Measurements from ENCODE around the gene ZNF438. TPM values are rescaled to one million over a fixed set of nuclear protein-coding genes. Genes with fewer than 3 reads are reported as not detected.

Gene ZNF438
- total RNA-seq, 1 experiment from 2014 or later: 0.26 TPM

- no peak for DNase-seq
- no peak overlapping the region for H3K4me2 ChIP-seq (ENCODE audit: low read depth, low read length, poor library complexity, severe bottlenecking)
- H3K27ac ChIP-seq (ENCODE audit: low read length): no peak overlapping the region
- no peaks in the 10 kb centered on the region for H3K79me2 ChIP-seq (ENCODE audit: low read length)
- H3K36me3 ChIP-seq (ENCODE audit: insufficient read depth, low read length): no peaks in the 10 kb centered on the region
- no peak overlapping the region for H2AFZ ChIP-seq (ENCODE audit: low read length)
- H3K9me2 ChIP-seq (replicated peaks; ENCODE audit: insufficient read depth, low read length): no peaks in the 10 kb centered on the region
- no peaks in the 10 kb centered on the region for H4K20me1 ChIP-seq (ENCODE audit: insufficient read depth, low read depth, low read length)
- H3K4me1 ChIP-seq (ENCODE audit: low read length): no peaks in the 10 kb centered on the region
- H3K27me3 ChIP-seq (ENCODE audit: low read length): no peaks in the 10 kb centered on the region
- no peak overlapping the region for H3K9ac ChIP-seq (ENCODE audit: low read length)
- H3K9me3 ChIP-seq (ENCODE audit: low read length): no peaks in the 10 kb centered on the region
- H3K4me3 ChIP-seq (ENCODE audit: low read length): no peak overlapping the region
These were observed 57.3 kb downstream of the ZNF438 start for GRCh38 chr10:30974355-30974754.

GRCh38 chr10:30973737-30974136 lies 57.9 kb downstream of the ZNF438 start:
- Histone ChIP-seq H3K79me2 (ENCODE audit: low read length) (no peaks in the 10 kb centered on the region), H3K4me3 (ENCODE audit: low read length) (no peak overlapping the region), H3K27me3 (ENCODE audit: low read length) (no peaks in the 10 kb centered on the region), H3K27ac (ENCODE audit: low read length) (no peak overlapping the region), H3K4me1 (ENCODE audit: low read length) (no peaks in the 10 kb centered on the region), H4K20me1 (ENCODE audit: insufficient read depth, low read depth, low read length) (no peaks in the 10 kb centered on the region), H3K9ac (ENCODE audit: low read length) (no peak overlapping the region), H3K4me2 (ENCODE audit: low read depth, low read length, poor library complexity, severe bottlenecking) (no peak overlapping the region), H2AFZ (ENCODE audit: low read length) (no peak overlapping the region), H3K9me3 (ENCODE audit: low read length) (no peaks in the 10 kb centered on the region), H3K36me3 (ENCODE audit: insufficient read depth, low read length) (no peaks in the 10 kb centered on the region), H3K9me2 (replicated peaks; ENCODE audit: insufficient read depth, low read length) (no peaks in the 10 kb centered on the region)
- DNase-seq: no peak

GRCh38 chr10:30970760-30971460 lies 60.8 kb downstream of the ZNF438 start:
- Histone ChIP-seq H3K4me2 (ENCODE audit: low read depth, low read length, poor library complexity, severe bottlenecking) (no peak overlapping the region), H4K20me1 (ENCODE audit: insufficient read depth, low read depth, low read length) (no peaks in the 10 kb centered on the region)
- no peak for DNase-seq

GRCh38 chr10:30968711-30969110 lies 63.0 kb downstream of the ZNF438 start:
- no peaks in the 10 kb centered on the region for H3K4me1 ChIP-seq (ENCODE audit: low read length)
- no peaks in the 10 kb centered on the region for H3K79me2 ChIP-seq (ENCODE audit: low read length)
- no peak overlapping the region for H3K4me3 ChIP-seq (ENCODE audit: low read length)
- H2AFZ ChIP-seq (ENCODE audit: low read length): no peak overlapping the region
- no peaks in the 10 kb centered on the region for H3K27me3 ChIP-seq (ENCODE audit: low read length)
- no peaks in the 10 kb centered on the region for H3K9me2 ChIP-seq (replicated peaks; ENCODE audit: insufficient read depth, low read length)
- H3K4me2 ChIP-seq (ENCODE audit: low read depth, low read length, poor library complexity, severe bottlenecking): no peak overlapping the region
- no peak overlapping the region for H3K9ac ChIP-seq (ENCODE audit: low read length)
- H4K20me1 ChIP-seq (ENCODE audit: insufficient read depth, low read depth, low read length): no peaks in the 10 kb centered on the region
- no peaks in the 10 kb centered on the region for H3K36me3 ChIP-seq (ENCODE audit: insufficient read depth, low read length)
- no peaks in the 10 kb centered on the region for H3K9me3 ChIP-seq (ENCODE audit: low read length)
- DNase-seq: no peak
- H3K27ac ChIP-seq (ENCODE audit: low read length): no peak overlapping the region

More at GRCh38 chr10:30970760-30971460, 60.8 kb downstream of the ZNF438 start:
- Histone ChIP-seq H3K9me3 (ENCODE audit: low read length) (no peaks in the 10 kb centered on the region), H3K4me1 (ENCODE audit: low read length) (no peaks in the 10 kb centered on the region), H3K4me3 (ENCODE audit: low read length) (no peak overlapping the region), H3K9ac (ENCODE audit: low read length) (no peak overlapping the region), H3K9me2 (replicated peaks; ENCODE audit: insufficient read depth, low read length) (no peaks in the 10 kb centered on the region), H3K27ac (ENCODE audit: low read length) (no peak overlapping the region), H3K27me3 (ENCODE audit: low read length) (no peaks in the 10 kb centered on the region), H2AFZ (ENCODE audit: low read length) (no peak overlapping the region), H3K36me3 (ENCODE audit: insufficient read depth, low read length) (no peaks in the 10 kb centered on the region), H3K79me2 (ENCODE audit: low read length) (no peaks in the 10 kb centered on the region)

- no peak for DNase-seq
- Histone ChIP-seq H3K9me2 (replicated peaks; ENCODE audit: insufficient read depth, low read length) (no peaks in the 10 kb centered on the region), H3K4me3 (ENCODE audit: low read length) (no peak overlapping the region), H3K36me3 (ENCODE audit: insufficient read depth, low read length) (no peaks in the 10 kb centered on the region), H3K27me3 (ENCODE audit: low read length) (no peaks in the 10 kb centered on the region), H3K27ac (ENCODE audit: low read length) (no peak overlapping the region), H3K4me1 (ENCODE audit: low read length) (no peaks in the 10 kb centered on the region), H3K9ac (ENCODE audit: low read length) (no peak overlapping the region), H2AFZ (ENCODE audit: low read length) (no peak overlapping the region), H3K9me3 (ENCODE audit: low read length) (no peaks in the 10 kb centered on the region), H3K79me2 (ENCODE audit: low read length) (no peaks in the 10 kb centered on the region), H3K4me2 (ENCODE audit: low read depth, low read length, poor library complexity, severe bottlenecking) (no peak overlapping the region), H4K20me1 (ENCODE audit: insufficient read depth, low read depth, low read length) (no peaks in the 10 kb centered on the region)
These were observed 63.8 kb downstream of the ZNF438 start for GRCh38 chr10:30967650-30968410.

GRCh38 chr10:30963992-30964930 lies 67.4 kb downstream of the ZNF438 start:
- no peaks in the 10 kb centered on the region for H3K9me3 ChIP-seq (ENCODE audit: low read length)
- H3K4me3 ChIP-seq (ENCODE audit: low read length): no peak overlapping the region
- no peaks in the 10 kb centered on the region for H4K20me1 ChIP-seq (ENCODE audit: insufficient read depth, low read depth, low read length)
- no peak for DNase-seq
- no peak overlapping the region for H2AFZ ChIP-seq (ENCODE audit: low read length)
- no peaks in the 10 kb centered on the region for H3K27me3 ChIP-seq (ENCODE audit: low read length)
- H3K4me2 ChIP-seq (ENCODE audit: low read depth, low read length, poor library complexity, severe bottlenecking): no peak overlapping the region
- H3K9me2 ChIP-seq (replicated peaks; ENCODE audit: insufficient read depth, low read length): no peaks in the 10 kb centered on the region
- H3K9ac ChIP-seq (ENCODE audit: low read length): no peak overlapping the region
- no peaks in the 10 kb centered on the region for H3K4me1 ChIP-seq (ENCODE audit: low read length)
- H3K36me3 ChIP-seq (ENCODE audit: insufficient read depth, low read length): no peaks in the 10 kb centered on the region
- H3K79me2 ChIP-seq (ENCODE audit: low read length): no peaks in the 10 kb centered on the region
- H3K27ac ChIP-seq (ENCODE audit: low read length): no peak overlapping the region

GRCh38 chr10:30962522-30962921 lies 69.1 kb downstream of the ZNF438 start:
- H3K27me3 ChIP-seq (ENCODE audit: low read length): no peaks in the 10 kb centered on the region
- H3K4me1 ChIP-seq (ENCODE audit: low read length): no peaks in the 10 kb centered on the region
- H3K79me2 ChIP-seq (ENCODE audit: low read length): no peaks in the 10 kb centered on the region
- H3K9me3 ChIP-seq (ENCODE audit: low read length): no peaks in the 10 kb centered on the region
- no peak overlapping the region for H3K9ac ChIP-seq (ENCODE audit: low read length)
- H4K20me1 ChIP-seq (ENCODE audit: insufficient read depth, low read depth, low read length): no peaks in the 10 kb centered on the region
- H3K4me2 ChIP-seq (ENCODE audit: low read depth, low read length, poor library complexity, severe bottlenecking): no peak overlapping the region
- no peak for DNase-seq
- no peaks in the 10 kb centered on the region for H3K9me2 ChIP-seq (replicated peaks; ENCODE audit: insufficient read depth, low read length)
- no peaks in the 10 kb centered on the region for H3K36me3 ChIP-seq (ENCODE audit: insufficient read depth, low read length)
- H3K27ac ChIP-seq (ENCODE audit: low read length): no peak overlapping the region
- no peak overlapping the region for H3K4me3 ChIP-seq (ENCODE audit: low read length)
- no peak overlapping the region for H2AFZ ChIP-seq (ENCODE audit: low read length)

GRCh38 chr10:30959836-30960210 lies 71.8 kb downstream of the ZNF438 start:
- Histone ChIP-seq H3K27me3 (ENCODE audit: low read length) (no peaks in the 10 kb centered on the region), H3K9me2 (replicated peaks; ENCODE audit: insufficient read depth, low read length) (no peaks in the 10 kb centered on the region), H3K9ac (ENCODE audit: low read length) (no peak overlapping the region), H3K9me3 (ENCODE audit: low read length) (no peaks in the 10 kb centered on the region), H3K4me2 (ENCODE audit: low read depth, low read length, poor library complexity, severe bottlenecking) (no peak overlapping the region), H4K20me1 (ENCODE audit: insufficient read depth, low read depth, low read length) (no peaks in the 10 kb centered on the region), H3K36me3 (ENCODE audit: insufficient read depth, low read length) (no peaks in the 10 kb centered on the region), H3K27ac (ENCODE audit: low read length) (no peak overlapping the region), H3K4me3 (ENCODE audit: low read length) (no peak overlapping the region), H2AFZ (ENCODE audit: low read length) (no peak overlapping the region), H3K79me2 (ENCODE audit: low read length) (no peaks in the 10 kb centered on the region), H3K4me1 (ENCODE audit: low read length) (no peaks in the 10 kb centered on the region)
- no peak for DNase-seq
